Left lung (tissue), 10 donors: ENCODE results near the gene LMBR1. TPM values are rescaled to one million over a fixed set of nuclear protein-coding genes. Genes with fewer than 3 reads are reported as not detected.

ENCODE experiments used
- ATAC-seq: fragments of 200-7000 bp; cut with Tn5 transposase; one replicate; pipeline ENCODE4 v1.9.1; 2020; ENCODE audit warnings: moderate library complexity
- DNase-seq, 4 donors: peaks; one replicate each; pipeline ENCODE4 v3.0.0-alpha.2; 2013 to 2020
- H3K27ac ChIP-seq, 2 donors: fragments of 200-600 bp; sonication (generic) in 1 of 2; one replicate each; pipeline versions ENCODE4 v1.5.0 to v1.8.0; 2020 to 2021
- H3K27me3 ChIP-seq, 2 donors: fragments of 200-600 bp; sonication (generic) in 1 of 2; one replicate each; pipeline versions ENCODE4 v1.5.0 to v1.8.0; 2020 to 2021
- H3K36me3 ChIP-seq, 2 donors: fragments of 200-600 bp; sonication (generic) in 1 of 2; one replicate each; pipeline versions ENCODE4 v1.5.0 to v1.8.0; 2020 to 2021
- H3K4me1 ChIP-seq, 2 donors: fragments of 200-600 bp; one replicate each; pipeline ENCODE4 v1.8.0; 2021
- H3K4me3 ChIP-seq, 2 donors: fragments of 200-600 bp; sonication (generic) in 1 of 2; one replicate each; pipeline versions ENCODE4 v1.5.0 to v1.8.0; 2020 to 2021; ENCODE audit warnings: mild to moderate bottlenecking in 1 of 2
- H3K9me3 ChIP-seq, 2 donors: fragments of 200-600 bp; sonication (generic) in 1 of 2; one replicate each; pipeline versions ENCODE4 v1.5.0 to v1.8.0; 2020 to 2021
- intact Hi-C, 2 donors: fragments of 100-400 bp; cut with DNase I; formaldehyde crosslinking; loops; one replicate each; pipeline versions ENCODE4 v1.11.2 to v1.14.2; 2022
- polyA plus RNA-seq, 6 donors: library from polyadenylated mRNA; unstranded; fragments of 120-200 nt; gene quantifications; one replicate each; pipeline ENCODE4 v1.2.1, GENCODE V29; 2013; ENCODE audit not compliant: insufficient read length in 6 of 6
- total RNA-seq, 2 donors: library from RNA; stranded (reverse); fragmentation: NEBNext Ultra II Directional; extraction: Animal tissue kit (Norgen Biotek cat#: 25700); gene quantifications; one replicate each; pipeline ENCODE4 v1.2.1, GENCODE V29; 2021
- TF ChIP-seq, protein P1 (sequence below), 2 donors: fragments of 200-600 bp; sonication (generic) in 1 of 2; IDR thresholded peaks; one replicate each; pipeline versions ENCODE4 v1.5.0 to v1.8.0; 2021; ENCODE audit warnings: antibody characterized with exemption in 2 of 2
- donor health status: DM: no; HTN: yes; CAD: no.
- donor health status: DM: no; HTN: no; CAD: no.

The LMBR1 gene
- total and polyA plus RNA-seq, 8 donors = 54.7 to 71.1 (median 63.9) TPM

DNA sequence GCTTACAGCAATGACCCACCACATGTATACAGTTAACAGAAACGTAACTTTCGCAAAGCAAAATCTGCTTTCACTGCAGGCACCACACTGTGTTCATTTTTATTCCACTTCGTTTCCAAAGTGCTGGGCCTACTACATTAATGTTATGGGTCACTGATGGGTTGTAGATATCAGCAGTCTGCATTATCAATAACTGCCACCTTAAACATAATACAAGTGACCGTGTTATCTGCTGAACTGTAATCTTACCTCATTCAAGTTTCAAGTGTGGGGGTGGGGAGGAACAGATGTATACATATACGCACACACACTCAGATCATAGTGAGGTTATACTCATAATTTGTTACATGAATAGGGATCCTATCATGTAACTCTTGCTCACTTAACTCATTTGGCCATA lies 231.3 kb downstream of the LMBR1 start:
- Histone ChIP-seq H3K4me1 (no peaks in the 10 kb centered on the region), H3K36me3 (no peaks in the 10 kb centered on the region), H3K27me3 (peaks cover 0 to 4% of the 10 kb centered on the region in 2 donors), H3K9me3 (no peaks in the 10 kb centered on the region), H3K27ac (no peak overlapping the region), H3K4me3 (no peak overlapping the region)
- intact Hi-C loops = no loop called here
- TF ChIP-seq, protein P1, sequence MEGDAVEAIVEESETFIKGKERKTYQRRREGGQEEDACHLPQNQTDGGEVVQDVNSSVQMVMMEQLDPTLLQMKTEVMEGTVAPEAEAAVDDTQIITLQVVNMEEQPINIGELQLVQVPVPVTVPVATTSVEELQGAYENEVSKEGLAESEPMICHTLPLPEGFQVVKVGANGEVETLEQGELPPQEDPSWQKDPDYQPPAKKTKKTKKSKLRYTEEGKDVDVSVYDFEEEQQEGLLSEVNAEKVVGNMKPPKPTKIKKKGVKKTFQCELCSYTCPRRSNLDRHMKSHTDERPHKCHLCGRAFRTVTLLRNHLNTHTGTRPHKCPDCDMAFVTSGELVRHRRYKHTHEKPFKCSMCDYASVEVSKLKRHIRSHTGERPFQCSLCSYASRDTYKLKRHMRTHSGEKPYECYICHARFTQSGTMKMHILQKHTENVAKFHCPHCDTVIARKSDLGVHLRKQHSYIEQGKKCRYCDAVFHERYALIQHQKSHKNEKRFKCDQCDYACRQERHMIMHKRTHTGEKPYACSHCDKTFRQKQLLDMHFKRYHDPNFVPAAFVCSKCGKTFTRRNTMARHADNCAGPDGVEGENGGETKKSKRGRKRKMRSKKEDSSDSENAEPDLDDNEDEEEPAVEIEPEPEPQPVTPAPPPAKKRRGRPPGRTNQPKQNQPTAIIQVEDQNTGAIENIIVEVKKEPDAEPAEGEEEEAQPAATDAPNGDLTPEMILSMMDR (IDR thresholded peaks at IDR 0.05) = no peak
- no peak for DNase-seq
- ATAC-seq = no peak

DNA sequence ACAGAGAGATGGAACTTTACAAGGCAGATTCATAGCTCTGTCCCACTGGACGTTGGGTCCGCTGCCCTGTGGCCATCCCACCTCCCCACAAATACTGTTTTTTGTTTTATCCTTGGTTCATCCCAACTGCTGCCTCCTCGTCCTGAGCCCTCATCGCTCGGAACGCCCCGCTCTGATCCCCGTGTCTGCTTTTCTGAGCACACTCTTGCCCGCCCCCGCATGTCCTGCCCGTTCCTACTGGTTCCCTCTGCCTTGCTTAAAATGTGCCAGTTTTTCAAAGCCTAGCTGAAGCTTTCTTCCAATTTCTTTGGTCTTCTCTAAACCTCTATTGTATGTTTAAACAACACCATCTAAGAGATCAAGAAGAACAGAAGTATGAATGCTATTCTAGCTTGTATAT lies 233.0 kb downstream of the LMBR1 start:
- intact Hi-C loops = no loop called here
- Histone ChIP-seq H3K27me3 (peaks cover 0 to 4% of the 10 kb centered on the region in 2 donors), H3K9me3 (no peaks in the 10 kb centered on the region), H3K4me1 (no peaks in the 10 kb centered on the region), H3K27ac (no peak overlapping the region), H3K36me3 (no peaks in the 10 kb centered on the region), H3K4me3 (no peak overlapping the region)
- TF ChIP-seq, protein P1 (IDR thresholded peaks at IDR 0.05) = no peak
- DNase-seq = no peak
- no peak for ATAC-seq

DNA sequence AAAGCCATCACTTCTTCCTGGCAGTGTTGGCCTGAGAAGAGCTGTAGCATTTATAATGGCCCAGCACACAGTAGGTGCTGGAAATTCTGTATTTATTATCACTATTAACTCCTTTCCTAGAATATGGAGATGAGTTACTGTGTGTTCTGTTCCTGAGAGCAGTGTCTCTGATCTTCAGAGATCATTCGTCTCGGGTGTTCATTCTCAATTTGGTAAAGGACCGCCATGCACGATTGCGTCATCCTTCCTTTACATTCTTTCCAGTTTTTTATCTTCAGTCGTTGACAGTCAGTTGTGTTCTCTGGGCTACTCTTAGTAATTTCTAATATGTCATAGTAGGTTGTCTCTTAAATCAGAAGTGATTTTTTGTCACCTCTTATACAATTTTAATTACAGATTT lies 233.8 kb downstream of the LMBR1 start:
- Histone ChIP-seq H3K36me3 (no peaks in the 10 kb centered on the region), H3K27ac (no peak overlapping the region), H3K4me3 (no peak overlapping the region), H3K27me3 (peaks cover 0 to 4% of the 10 kb centered on the region in 2 donors), H3K4me1 (no peaks in the 10 kb centered on the region), H3K9me3 (no peaks in the 10 kb centered on the region)
- ATAC-seq (no peak), DNase-seq (no peak)
- intact Hi-C loops = no loop called here
- TF ChIP-seq, protein P1 (IDR thresholded peaks at IDR 0.05) = no peak

DNA sequence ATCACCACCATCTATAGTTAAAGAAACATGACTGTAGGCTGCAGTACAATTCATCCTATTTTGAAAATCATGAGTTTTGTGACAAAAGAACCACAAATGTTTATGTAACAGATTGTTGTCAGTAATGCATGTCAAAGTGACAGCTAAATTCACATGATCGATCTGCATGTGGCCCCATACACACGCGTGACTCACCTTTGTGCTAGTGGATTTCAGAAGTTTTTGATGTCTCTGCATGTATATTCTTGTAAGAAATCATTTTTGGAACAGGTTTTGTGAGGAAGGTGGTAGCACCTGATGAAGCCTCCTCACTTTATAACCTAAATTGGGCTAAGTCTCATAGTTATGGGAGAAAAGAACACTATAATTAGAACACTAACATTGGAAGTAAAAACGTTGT lies 235.3 kb downstream of the LMBR1 start:
- Histone ChIP-seq H3K27ac (no peak overlapping the region), H3K36me3 (no peaks in the 10 kb centered on the region), H3K4me3 (no peak overlapping the region), H3K4me1 (no peaks in the 10 kb centered on the region), H3K9me3 (no peaks in the 10 kb centered on the region), H3K27me3 (peaks cover 0 to 4% of the 10 kb centered on the region in 2 donors)
- ATAC-seq (no peak), DNase-seq (no peak)
- intact Hi-C loops = no loop called here
- TF ChIP-seq, protein P1 (IDR thresholded peaks at IDR 0.05) = no peak

DNA sequence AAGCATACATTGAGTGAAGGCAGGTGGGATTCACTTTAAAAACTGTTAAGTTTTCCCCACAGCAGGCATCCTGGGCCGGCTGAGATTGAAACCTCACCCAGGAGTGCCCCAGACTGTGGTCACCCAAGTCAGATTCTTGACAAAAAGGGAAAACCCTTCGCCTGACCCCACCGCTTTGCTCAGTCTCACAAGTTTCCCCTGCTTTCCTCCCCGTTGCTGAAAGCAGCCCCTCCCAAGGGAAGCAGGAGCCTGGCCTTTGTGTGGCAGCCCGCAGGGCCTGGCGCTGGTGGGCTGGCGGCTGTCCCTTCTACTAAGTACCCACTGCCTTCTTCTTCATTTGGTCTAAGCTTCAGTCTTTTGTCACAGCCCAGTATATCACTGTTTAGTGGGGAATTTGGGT lies 236.4 kb downstream of the LMBR1 start:
- Histone ChIP-seq H3K27ac (no peak overlapping the region), H3K27me3 (peaks cover 0 to 4% of the 10 kb centered on the region in 2 donors), H3K36me3 (no peaks in the 10 kb centered on the region), H3K4me1 (no peaks in the 10 kb centered on the region), H3K4me3 (no peak overlapping the region), H3K9me3 (no peaks in the 10 kb centered on the region)
- TF ChIP-seq, protein P1 (IDR thresholded peaks at IDR 0.05) = no peak
- DNase-seq (no peak), ATAC-seq (no peak)
- intact Hi-C loops = no loop called here
